Aorta (tissue), 5 donors: ENCODE measurements around the gene MATN1. TPM values are rescaled to one million over a fixed set of nuclear protein-coding genes. Genes with fewer than 3 reads are reported as not detected.

Experiments used
- ATAC-seq: fragments of 200-7000 bp; cut with Tn5 transposase; one replicate; pipeline ENCODE4 v1.9.1; 2022; ENCODE audit warnings: moderate library complexity; ENCODE audit not compliant: low FRiP score
- DNase-seq, 2 donors: peaks; one replicate each; pipeline ENCODE4 v3.0.0-alpha.2; 2020
- H3K27ac ChIP-seq, 2 donors: one replicate each; pipeline ENCODE4 v1.5.1; 2013; ENCODE audit warnings: low read length in 2 of 2, mild to moderate bottlenecking in 2 of 2, moderate library complexity in 2 of 2, control low read depth in 1 of 2, inconsistent platforms in 1 of 2, low read depth in 1 of 2
- H3K27me3 ChIP-seq, 2 donors: one replicate each; pipeline ENCODE4 v1.6.1; 2013; ENCODE audit warnings: control low read depth in 1 of 2, low read length in 1 of 2, mild to moderate bottlenecking in 1 of 2, moderate library complexity in 1 of 2; ENCODE audit not compliant: insufficient read depth in 2 of 2, control insufficient read depth in 1 of 2
- H3K36me3 ChIP-seq, 2 donors: one replicate each; pipeline ENCODE4 v1.6.1; 2013; ENCODE audit warnings: control low read depth in 1 of 2, low read length in 1 of 2, mild to moderate bottlenecking in 1 of 2; ENCODE audit not compliant: insufficient read depth in 2 of 2, control insufficient read depth in 1 of 2
- H3K4me1 ChIP-seq, 2 donors: one replicate each; pipeline ENCODE4 v1.6.1; 2013; ENCODE audit warnings: low read length in 2 of 2, control low read depth in 1 of 2, mild to moderate bottlenecking in 1 of 2, moderate library complexity in 1 of 2; ENCODE audit not compliant: insufficient read depth in 2 of 2, control insufficient read depth in 1 of 2
- H3K4me3 ChIP-seq, 2 donors: one replicate each; pipeline ENCODE4 v1.5.1; 2013; ENCODE audit warnings: low read length in 2 of 2, control low read depth in 1 of 2, mild to moderate bottlenecking in 1 of 2
- H3K9me3 ChIP-seq: one replicate; pipeline ENCODE4 v1.6.1; 2013; ENCODE audit warnings: mild to moderate bottlenecking, low read length; ENCODE audit not compliant: control insufficient read depth
- WGBS, 2 donors: extraction: QIAGEN DNeasy Blood & Tissue Kit; methylation state at CpG; one replicate each; pipeline ENCODE4 v1.1.7; 2013; 5-methylcytosine and 5-hydroxymethylcytosine counted together
- intact Hi-C, 2 donors: fragments of 100-400 bp; cut with DNase I; formaldehyde crosslinking; loops; one replicate each; pipeline versions ENCODE4 v1.14.2 to v1.15.0; 2022
- polyA plus RNA-seq, 2 donors: library from polyadenylated mRNA; stranded (reverse); fragments of 200-250 nt; gene quantifications; one replicate each; pipeline ENCODE4 v1.2.3, GENCODE V29; 2013
- total RNA-seq, 2 donors: library from RNA; stranded (reverse); fragmentation: NEBNext Ultra II Directional; extraction: Animal tissue kit (Norgen Biotek cat#: 25700); gene quantifications; one replicate each; pipeline ENCODE4 v1.2.1, GENCODE V29; 2021
- donor health status: healthy with polysubstance abuse.
- donor health status: Bipolar disorder and iron deficiency.
- donor health status: DM: no; HTN: no; CAD: no.
- donor health status: DM: no; HTN: no; CAD: no.
- donor health status: DM: yes; HTN: yes; CAD: no.

The MATN1 gene
- total and polyA plus RNA-seq, 4 donors = 0.42 TPM; not detected in 3

DNA sequence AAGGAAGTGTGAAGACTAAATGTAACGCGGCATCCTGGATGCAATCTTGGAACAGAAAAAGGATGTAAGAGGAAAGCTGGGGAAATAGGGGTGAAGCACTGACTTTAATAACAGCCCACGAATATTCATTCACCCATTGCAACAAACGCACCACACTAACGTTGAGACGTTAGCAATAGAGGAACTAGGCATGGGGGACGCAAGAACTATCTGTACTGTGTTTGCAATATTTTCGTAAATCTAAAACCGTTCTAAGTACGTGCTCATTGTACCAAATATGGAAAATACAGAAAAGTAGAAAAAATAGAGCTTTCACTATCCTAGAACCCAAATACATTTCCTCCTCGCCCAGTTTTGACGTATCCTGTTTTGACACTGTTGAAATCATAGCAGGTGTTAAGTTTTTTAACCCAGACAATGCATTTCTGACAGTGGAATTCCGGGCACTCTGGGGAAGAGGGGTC, 30.3 kb upstream of the MATN1 start:
- Histone ChIP-seq H3K36me3 (no peaks in the 10 kb centered on the region), H3K4me1 (no peaks in the 10 kb centered on the region), H3K4me3 (no peak overlapping the region), H3K9me3 (no peaks in the 10 kb centered on the region), H3K27me3 (no peaks in the 10 kb centered on the region), H3K27ac (no peak overlapping the region)
- WGBS, 2 donors = 59 to 67% methylated on average over 13 of the region's 13 CpGs
- intact Hi-C loops = no loop called here
- ATAC-seq (no peak), DNase-seq (no peak)

DNA sequence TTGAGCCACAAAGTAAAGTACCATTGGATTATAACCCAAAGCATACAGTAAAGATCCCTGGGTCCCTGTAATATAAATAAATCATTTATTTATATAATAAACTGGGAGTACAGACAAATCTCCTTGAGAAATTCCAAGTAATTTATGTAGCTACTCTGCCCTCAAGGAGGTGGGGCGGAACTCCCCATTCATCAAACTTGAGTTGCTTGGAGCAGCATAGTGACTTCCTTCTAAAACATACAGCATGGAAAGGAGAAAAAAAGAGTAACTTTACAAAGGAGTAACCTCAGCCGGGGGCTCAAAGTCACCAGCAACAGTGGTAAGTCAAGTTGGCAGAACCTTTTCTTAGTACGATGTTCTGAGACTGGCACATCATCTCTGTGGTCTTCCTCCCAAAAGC, 29.7 kb upstream of the MATN1 start:
- intact Hi-C loops = no loop called here
- Histone ChIP-seq H3K4me3 (no peak overlapping the region), H3K36me3 (no peaks in the 10 kb centered on the region), H3K9me3 (no peaks in the 10 kb centered on the region), H3K27ac (no peak overlapping the region), H3K4me1 (no peaks in the 10 kb centered on the region), H3K27me3 (no peaks in the 10 kb centered on the region)
- 63 to 71% methylated on average over 3 of the region's 3 CpGs for WGBS, 2 donors
- DNase-seq (no peak), ATAC-seq (no peak)

DNA sequence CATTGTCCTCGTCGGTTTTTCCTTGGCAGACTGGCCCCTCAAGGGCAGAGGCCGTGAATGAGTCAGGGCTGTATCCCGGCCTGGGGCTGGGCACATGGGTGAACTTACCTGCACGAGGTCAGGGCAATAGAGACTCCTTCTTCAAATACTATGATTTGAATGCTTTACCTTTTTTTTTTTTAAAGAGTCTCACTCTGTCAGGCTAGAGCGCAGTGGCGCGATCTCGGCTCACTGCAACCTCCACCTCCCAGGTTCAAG, 29.2 kb upstream of the MATN1 start:
- intact Hi-C loops = no loop called here
- ATAC-seq (no peak), DNase-seq (no peak)
- 76 to 87% methylated on average over 9 of the region's 9 CpGs for WGBS, 2 donors
- Histone ChIP-seq H3K36me3 (no peaks in the 10 kb centered on the region), H3K4me1 (no peaks in the 10 kb centered on the region), H3K9me3 (no peaks in the 10 kb centered on the region), H3K4me3 (no peak overlapping the region), H3K27me3 (no peaks in the 10 kb centered on the region), H3K27ac (no peak overlapping the region)

DNA sequence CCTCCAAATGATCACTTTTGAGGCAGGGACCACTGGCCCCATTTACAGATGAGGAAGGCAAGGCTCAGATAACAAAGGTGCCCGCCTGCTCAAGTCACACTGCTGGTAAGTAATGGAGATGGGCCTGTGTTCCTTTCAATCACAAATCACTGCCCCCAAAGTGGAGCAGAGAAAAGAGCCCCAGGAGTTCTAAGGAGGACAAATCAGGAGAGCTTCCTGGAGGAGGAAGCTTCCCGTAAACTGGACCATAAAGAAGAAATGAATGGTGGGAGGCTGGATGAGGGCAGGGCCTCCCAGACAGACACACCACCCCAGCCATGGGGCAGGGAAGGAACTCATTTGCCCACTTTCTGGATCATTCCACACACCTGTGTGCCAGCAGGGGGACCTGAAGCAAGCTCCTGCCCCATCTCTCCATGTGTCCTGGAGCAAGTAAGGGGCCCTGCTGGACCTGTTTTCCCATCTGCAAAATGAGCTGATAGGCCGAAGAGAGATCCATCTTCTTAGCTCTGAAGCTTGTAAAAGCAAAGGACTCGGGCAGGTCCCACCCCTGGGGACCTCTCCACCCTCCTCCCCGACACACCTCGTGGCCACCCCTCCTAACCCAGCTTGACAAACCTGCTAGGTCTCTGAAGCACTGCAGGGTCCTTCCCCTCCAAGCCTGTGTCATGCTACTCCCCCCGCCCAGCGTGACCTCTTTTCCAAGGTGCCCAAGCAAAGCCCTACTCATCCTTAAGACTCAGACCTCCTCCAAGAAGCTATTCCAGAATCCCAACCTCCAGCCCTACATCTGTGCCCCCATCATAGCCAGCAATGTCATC, 28.7 kb upstream of the MATN1 start:
- ATAC-seq (no peak), DNase-seq (no peak)
- Histone ChIP-seq H3K27ac (no peak overlapping the region), H3K4me3 (no peak overlapping the region), H3K36me3 (no peaks in the 10 kb centered on the region), H3K27me3 (no peaks in the 10 kb centered on the region), H3K4me1 (no peaks in the 10 kb centered on the region), H3K9me3 (no peaks in the 10 kb centered on the region)
- 93 to 94% methylated on average over 8 of the region's 8 CpGs for WGBS, 2 donors
- intact Hi-C loops = no loop called here

DNA sequence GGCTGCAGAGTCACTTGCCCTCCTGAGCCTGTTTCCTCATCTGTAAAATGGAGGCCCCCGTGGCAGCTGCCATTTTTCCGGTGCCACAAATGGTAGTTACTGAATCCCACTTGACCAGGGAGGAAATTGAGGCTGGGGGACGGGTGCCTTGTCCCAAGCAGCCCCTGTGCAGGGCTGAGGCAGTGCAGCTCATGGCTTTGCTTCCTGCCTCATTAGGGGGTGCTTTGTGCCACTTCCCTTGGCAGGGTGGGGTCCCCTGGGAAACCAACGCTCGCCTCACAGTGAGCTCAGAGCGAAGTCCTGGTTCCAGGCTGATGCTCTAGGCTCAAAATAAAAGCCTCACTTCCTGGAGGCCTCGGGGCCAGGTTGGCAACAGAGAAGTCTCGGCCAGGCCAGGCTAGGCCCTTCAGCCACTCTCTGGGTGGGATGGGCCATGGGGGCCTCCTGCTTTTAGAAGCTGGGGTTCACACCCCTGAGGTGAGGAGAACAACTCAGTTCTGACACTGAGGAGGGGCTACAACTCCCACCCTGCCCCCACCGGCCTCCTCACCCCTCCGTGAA, 27.4 kb upstream of the MATN1 start:
- H3K9me3 ChIP-seq = no peaks in the 10 kb centered on the region
- DNase-seq = no peak
- H3K4me3 ChIP-seq = no peak overlapping the region
- H3K27ac ChIP-seq = no peak overlapping the region
- no peaks in the 10 kb centered on the region for H3K27me3 ChIP-seq
- ATAC-seq = no peak
- H3K36me3 ChIP-seq = no peaks in the 10 kb centered on the region
- WGBS, 2 donors = 49 to 54% methylated on average over 10 of the region's 10 CpGs
- H3K4me1 ChIP-seq = no peaks in the 10 kb centered on the region
- intact Hi-C loops = no loop called here

DNA sequence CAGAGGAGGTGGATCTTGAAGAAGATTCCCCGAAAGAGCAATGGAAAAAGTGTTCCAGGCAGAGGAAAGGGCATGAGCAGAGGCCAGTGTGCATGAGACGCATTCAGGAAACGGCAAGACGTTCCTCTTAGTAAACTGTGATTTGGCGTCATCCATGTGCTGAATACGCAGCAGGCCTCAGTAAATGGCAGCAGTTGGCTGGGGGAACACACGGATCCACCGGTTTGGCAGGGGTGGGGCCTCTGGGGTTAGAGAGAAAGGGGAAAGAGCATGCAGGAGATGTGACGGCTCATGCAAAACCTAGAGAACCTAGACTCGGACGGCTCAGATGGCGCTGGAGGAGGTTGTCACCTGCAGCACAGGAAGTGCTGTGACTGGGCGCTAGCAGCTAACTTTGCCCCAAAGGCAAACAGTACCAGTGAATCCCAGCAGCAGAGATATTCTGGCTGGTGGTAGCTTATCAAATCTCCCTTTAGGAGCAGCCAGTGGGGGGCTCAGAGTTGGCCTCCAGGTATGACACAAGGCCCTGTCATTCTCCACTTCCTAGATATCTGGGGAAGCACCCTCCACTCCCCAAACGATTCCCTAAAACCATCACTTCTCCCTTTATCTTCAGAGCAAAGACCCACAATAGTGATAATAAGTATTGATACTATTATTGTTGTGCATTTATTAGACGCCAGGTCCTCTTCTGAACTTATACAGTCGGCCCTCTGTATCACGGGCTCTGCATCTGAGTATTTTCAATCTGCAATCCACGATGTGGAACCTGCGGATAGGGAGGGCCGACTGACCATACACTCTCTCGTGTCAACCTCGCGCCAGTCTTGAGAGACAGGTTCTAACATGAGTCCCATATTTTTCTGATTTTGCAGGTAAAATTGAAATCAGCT, 26.6 kb upstream of the MATN1 start:
- intact Hi-C loops = no loop called here
- no peak overlapping the region for H3K27ac ChIP-seq
- no peaks in the 10 kb centered on the region for H3K27me3 ChIP-seq
- WGBS, 2 donors = 88 to 90% methylated on average over 23 of the region's 23 CpGs
- H3K9me3 ChIP-seq = no peaks in the 10 kb centered on the region
- no peak for DNase-seq
- ATAC-seq = no peak
- H3K4me3 ChIP-seq = no peak overlapping the region
- H3K4me1 ChIP-seq = no peaks in the 10 kb centered on the region
- H3K36me3 ChIP-seq = no peaks in the 10 kb centered on the region

DNA sequence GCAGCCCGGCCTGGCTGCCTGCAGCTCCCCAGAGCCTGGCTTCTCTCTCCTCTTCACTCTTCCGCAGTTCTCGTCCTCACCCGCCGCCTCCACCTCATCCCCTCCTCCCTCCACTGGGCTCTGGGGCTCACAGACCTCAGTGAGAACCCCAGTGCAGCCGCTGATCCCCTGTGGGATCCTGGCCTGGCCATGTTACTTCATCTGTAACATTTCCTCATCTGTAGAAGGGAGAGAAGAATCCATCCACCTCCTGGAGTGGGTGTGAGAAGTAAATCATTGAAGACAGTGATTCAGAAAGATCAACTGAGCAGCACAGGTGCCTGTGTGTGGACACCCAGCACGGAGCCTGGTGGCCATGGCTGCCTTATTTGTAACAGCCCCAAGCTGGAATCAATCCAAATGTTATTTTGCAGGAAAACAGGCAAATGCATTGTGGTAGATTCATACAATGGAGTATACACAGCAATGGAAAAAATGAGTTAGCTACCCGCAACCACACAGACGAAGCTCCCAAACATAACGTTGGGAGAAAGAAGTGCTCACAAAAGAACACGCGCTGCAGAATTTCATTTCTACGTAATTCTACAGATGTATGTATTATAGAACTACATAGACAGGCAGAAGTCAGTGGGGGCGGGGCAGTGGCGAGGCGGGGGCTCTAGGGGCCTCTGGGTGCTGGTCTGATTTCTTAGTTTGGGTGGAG, 25.5 kb upstream of the MATN1 start:
- Histone ChIP-seq H3K4me1 (no peaks in the 10 kb centered on the region), H3K4me3 (no peak overlapping the region), H3K27ac (no peak overlapping the region), H3K9me3 (no peaks in the 10 kb centered on the region), H3K36me3 (no peaks in the 10 kb centered on the region), H3K27me3 (no peaks in the 10 kb centered on the region)
- 83 to 87% methylated on average over 16 of the region's 16 CpGs for WGBS, 2 donors
- no peak for ATAC-seq
- intact Hi-C loops = no loop called here
- DNase-seq = no peak

DNA sequence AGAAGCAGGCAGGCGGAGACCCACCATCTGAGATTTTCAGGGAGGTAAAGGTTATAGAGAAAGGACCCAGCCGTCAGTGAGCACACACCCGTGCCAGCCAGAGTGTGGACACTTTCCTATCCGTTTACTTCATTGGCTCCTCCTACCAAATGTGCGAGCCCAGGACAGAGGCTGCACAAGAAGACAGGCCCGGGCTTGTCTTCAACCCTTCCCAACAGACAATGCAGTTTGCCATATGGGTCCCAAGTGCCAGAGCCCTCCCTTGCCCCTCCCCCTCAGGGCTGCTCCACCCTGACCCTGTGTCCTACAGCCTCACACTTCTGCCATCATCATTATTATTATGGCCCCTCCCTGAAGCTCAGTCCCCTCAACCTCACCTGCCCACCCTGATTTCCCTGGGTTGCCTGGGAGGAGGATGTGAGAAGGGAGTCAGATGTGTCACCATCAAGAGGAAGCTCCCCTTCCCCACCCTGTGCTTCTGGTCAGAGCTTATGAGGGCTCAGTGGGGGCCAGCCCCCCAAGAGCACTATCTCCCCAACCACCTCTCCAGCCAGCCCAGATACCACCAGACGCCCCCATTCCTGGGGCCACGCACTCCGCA, 24.8 kb upstream of the MATN1 start:
- Histone ChIP-seq H3K27ac (no peak overlapping the region), H3K27me3 (no peaks in the 10 kb centered on the region), H3K4me1 (no peaks in the 10 kb centered on the region), H3K9me3 (no peaks in the 10 kb centered on the region), H3K36me3 (no peaks in the 10 kb centered on the region), H3K4me3 (no peak overlapping the region)
- DNase-seq = no peak
- intact Hi-C loops = no loop called here
- no peak for ATAC-seq
- WGBS, 2 donors = 74% methylated on average over 9 of the region's 9 CpGs
